OCI-M1 (cell line): Measurements from ENCODE around the gene IQGAP2.

Experiments
- DNase-seq: peaks from one replicate; lab custom pipeline; 2025; lab: John Stamatoyannopoulos, UW

The IQGAP2 gene

DNA sequence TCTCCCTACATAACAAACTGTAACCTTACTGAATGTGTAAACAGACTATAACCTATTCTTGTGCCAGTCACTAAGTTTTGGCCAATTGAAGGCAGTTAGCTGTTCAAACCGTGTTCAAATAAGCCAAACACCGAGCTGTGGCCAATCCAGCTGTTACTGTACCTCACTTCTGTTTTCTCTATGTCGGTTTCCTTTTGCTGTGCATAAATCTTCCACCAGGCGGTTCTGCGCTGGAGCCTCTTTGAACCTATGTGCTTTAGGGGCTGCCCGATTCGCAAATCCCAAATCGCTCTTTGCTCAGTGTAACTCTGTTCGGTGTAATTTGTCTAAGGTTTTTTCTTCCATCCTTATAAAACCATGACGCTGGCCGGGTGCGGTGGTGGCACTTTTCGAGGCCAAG is 344.6 kb downstream of the IQGAP2 start:
- DNase-seq = no peak

DNA sequence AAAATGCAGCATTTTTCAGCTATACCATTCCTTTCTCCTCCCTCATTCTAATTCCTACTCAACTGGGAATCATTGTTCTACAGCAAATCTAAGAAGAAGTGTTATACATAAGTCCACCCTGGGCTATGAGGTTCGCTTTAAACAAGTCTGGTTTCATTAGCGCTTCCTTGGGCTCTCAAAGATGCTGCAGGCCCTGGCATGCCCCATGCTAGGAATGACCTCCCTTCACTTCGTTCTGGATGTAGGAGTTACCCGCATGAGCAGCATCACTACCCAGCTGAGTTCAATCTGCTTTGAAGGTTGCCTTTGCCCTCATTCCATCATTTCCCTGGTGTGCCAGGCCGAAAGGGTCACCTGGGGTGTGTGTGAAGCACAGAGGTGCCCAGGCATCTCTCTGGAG is 348.2 kb downstream of the IQGAP2 start:
- DNase-seq = no peak

DNA sequence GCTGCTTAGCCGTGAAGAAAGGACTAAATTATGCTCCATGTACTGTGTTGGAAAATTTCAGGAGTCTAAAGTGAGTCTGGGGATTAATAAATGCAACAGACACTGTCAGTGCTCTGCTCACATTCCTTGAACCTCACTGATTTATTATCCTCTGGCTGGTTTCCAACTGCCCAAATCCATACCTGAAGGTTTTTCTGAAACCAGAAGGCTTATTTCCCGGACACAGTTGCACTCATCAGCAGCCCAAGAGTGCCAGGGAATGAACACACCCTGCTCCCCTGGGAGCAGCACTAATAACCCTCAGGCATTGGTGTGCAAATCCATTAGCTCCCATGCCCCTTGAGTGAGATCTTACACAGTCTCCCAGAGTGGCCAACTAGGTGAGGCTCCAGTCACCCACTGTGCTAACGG is 351.6 kb downstream of the IQGAP2 start:
- DNase-seq = no peak

DNA sequence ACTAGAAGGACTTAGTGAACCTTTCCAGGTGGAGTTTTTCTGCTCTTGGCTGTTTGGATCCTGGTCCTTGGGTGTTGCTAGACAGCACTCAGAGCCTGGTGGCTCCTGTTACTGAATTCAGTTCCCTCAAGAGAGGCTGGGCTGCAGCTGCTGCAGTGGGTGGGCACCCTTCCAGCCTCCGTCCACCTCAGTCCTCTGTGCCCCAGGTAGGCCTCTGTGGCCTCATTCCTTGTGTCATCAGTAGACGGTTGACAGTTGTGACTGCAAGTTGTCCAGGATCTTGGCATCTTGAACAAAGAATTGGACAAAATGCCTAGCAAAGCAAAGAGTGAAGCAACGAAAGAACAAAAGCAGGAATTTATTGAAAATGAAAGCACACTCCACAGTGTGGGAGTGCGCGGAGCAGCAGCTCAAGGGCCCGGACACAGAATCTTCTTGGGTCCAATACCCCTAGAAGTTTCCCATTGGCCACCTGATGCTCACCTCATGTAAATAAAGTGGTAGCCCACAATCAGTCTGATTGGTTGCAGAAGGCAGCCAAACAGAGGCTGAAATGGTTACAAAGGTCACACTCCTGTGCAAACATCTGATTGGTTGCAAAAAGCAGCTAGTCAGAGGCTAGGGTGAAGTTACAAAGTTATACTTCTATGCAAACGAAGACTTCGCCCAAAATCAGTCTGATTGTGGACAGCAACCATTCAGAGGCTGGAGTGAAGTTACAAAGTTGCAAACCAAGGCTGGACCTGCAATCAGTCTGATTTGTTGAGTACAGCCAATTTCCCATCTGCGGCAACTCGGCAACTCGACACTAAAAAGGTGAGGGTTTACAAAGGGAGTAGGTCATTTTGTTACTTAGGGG is 352.9 kb downstream of the IQGAP2 start:
- DNase-seq = no peak

DNA sequence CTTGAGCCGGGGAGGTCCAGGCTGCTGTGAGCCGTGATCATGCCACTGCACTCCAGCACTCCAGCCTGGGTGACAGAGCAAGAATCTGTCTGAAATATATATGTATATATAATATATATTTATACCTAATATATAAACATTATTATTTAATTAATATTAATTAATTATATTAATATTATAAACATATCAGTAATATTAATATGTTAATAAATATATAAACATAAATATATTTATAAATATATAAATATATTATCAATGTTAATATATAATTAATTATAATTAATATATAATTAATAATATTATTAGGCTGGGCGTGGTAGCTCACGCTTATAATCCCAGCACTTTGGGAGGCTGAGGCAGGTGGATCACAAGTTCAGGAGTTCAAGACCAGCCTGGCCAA is 354.0 kb downstream of the IQGAP2 start:
- DNase-seq = no peak
